OCI-LY7 (cell line): ENCODE results near the gene SREK1. TPM values are rescaled to one million over a fixed set of nuclear protein-coding genes. Genes with fewer than 3 reads are reported as not detected.

ENCODE experiments used
- BruUV-seq: library from RNA; stranded (reverse); fragments of 400-500 nt; replicated peaks from 2 replicates; lab custom pipeline; 2021; lab: Mats Ljungman, UMichigan
- CTCF ChIA-PET: fragments of 300-600 bp; sonication (Branson Sonifier 250); formaldehyde crosslinking; loops from one replicate; lab custom pipeline; 2022; ENCODE audit warnings: antibody characterized with exemption; ENCODE audit not compliant: unreplicated experiment; lab: Charles Lee
- POLR2A ChIA-PET: fragments of 300-600 bp; sonication (Branson Sonifier 250); formaldehyde crosslinking; loops from one replicate; lab custom pipeline; 2022; ENCODE audit warnings: antibody characterized with exemption; lab: Charles Lee
- DNase-seq: peaks from one replicate; pipeline ENCODE4 v3.0.0-alpha.2; 2015; ENCODE audit warnings: low spot score
- H2AFZ ChIP-seq: fragments of 200-600 bp; sonication (generic), shearing (Covaris generic); 2 replicates; pipeline ENCODE4 v1.6.1; 2014; ENCODE audit warnings: mild to moderate bottlenecking, antibody characterized with exemption, low read length, moderate library complexity
- H3K27ac ChIP-seq: fragments of 200-600 bp; sonication (generic); 2 replicates; pipeline ENCODE4 v1.5.1; 2014; ENCODE audit warnings: mixed run types, low read depth, mild to moderate bottlenecking, moderate library complexity, low read length, inconsistent platforms; ENCODE audit not compliant: poor library complexity, severe bottlenecking
- H3K36me3 ChIP-seq: fragments of 200-600 bp; sonication (generic); 2 replicates; pipeline ENCODE4 v1.6.1; 2014; ENCODE audit warnings: mild to moderate bottlenecking, antibody characterized with exemption, low read length, moderate library complexity, mixed read lengths; ENCODE audit not compliant: insufficient read depth
- H3K4me1 ChIP-seq: fragments of 200-600 bp; sonication (generic); 2 replicates; pipeline ENCODE4 v1.5.1; 2014; ENCODE audit warnings: mild to moderate bottlenecking, low read length; ENCODE audit not compliant: insufficient read depth, poor library complexity, severe bottlenecking
- H3K4me2 ChIP-seq: fragments of 200-600 bp; sonication (generic); 2 replicates; pipeline ENCODE4 v1.6.1; 2014; ENCODE audit warnings: mild to moderate bottlenecking, low read length
- H3K4me3 ChIP-seq: fragments of 200-600 bp; sonication (generic); 2 replicates; pipeline ENCODE4 v1.5.1; 2014; ENCODE audit warnings: mild to moderate bottlenecking, low read depth, low read length; ENCODE audit not compliant: poor library complexity, severe bottlenecking
- H3K79me2 ChIP-seq: fragments of 200-600 bp; sonication (generic); 2 replicates; pipeline ENCODE4 v1.6.1; 2016; ENCODE audit warnings: low read depth, mild to moderate bottlenecking, low read length, moderate library complexity, mixed read lengths; ENCODE audit not compliant: insufficient read depth
- H3K9me2 ChIP-seq: fragments of 200-600 bp; sonication (generic); 2 replicates; pipeline ENCODE4 v1.6.1; 2016; ENCODE audit warnings: mild to moderate bottlenecking, low read length, mixed read lengths; ENCODE audit not compliant: insufficient read depth
- H3K9me3 ChIP-seq: fragments of 200-600 bp; sonication (generic); 2 replicates; pipeline ENCODE4 v1.6.1; 2014; ENCODE audit warnings: mild to moderate bottlenecking, mixed run types, low read length, mixed read lengths
- H4K20me1 ChIP-seq: fragments of 200-600 bp; sonication (generic); 2 replicates; pipeline ENCODE4 v1.6.1; 2014; ENCODE audit warnings: mild to moderate bottlenecking, antibody characterized with exemption, low read length, moderate library complexity, mixed read lengths; ENCODE audit not compliant: insufficient read depth
- CTCF ChIP-seq: fragments of 200-600 bp; sonication (generic); conservative IDR thresholded peaks from 2 replicates; pipeline ENCODE4 v1.5.1; 2014; ENCODE audit warnings: mild to moderate bottlenecking, antibody characterized with exemption, low read length, moderate library complexity, mixed read lengths
- EZH2phosphoT487 ChIP-seq: fragments of 200-600 bp; sonication (generic); IDR thresholded peaks from 2 replicates; pipeline ENCODE4 v1.6.1; 2018; ENCODE audit warnings: low read depth, borderline replicate concordance, mild to moderate bottlenecking, mixed run types, antibody characterized with exemption, low read length, moderate library complexity, mixed read lengths
- intact Hi-C: fragments of 100-400 bp; cut with micrococcal nuclease; formaldehyde crosslinking; loops from one replicate; pipeline ENCODE4 v1.10.0; 2022; ENCODE audit not compliant: unreplicated experiment
- total RNA-seq, 2 experiments: library from RNA; depleted of rRNA in 1 of 2; stranded (reverse); fragments of >200 nt in 1 of 2; shearing (Covaris generic) in 1 of 2; gene quantifications; 2 replicates each; pipeline ENCODE4 v1.2.3, GENCODE V29; 2014 to 2022

SREK1 gene
- total RNA-seq, 2 experiments from 2014 or later: 95.1 to 101 TPM

GRCh38 chr5:66164044-66164790, 20.1 kb downstream of the SREK1 start:
- Histone ChIP-seq H3K4me2 (no peak overlapping the region), H3K27ac (no peak overlapping the region), H4K20me1 (no peaks in the 10 kb centered on the region), H3K9me2 (no peaks in the 10 kb centered on the region), H3K4me3 (no peak overlapping the region), H3K36me3 (peaks cover 96% of the 10 kb centered on the region), H3K9me3 (no peaks in the 10 kb centered on the region), H3K4me1 (peaks cover 22% of the 10 kb centered on the region), H2AFZ (no peak overlapping the region), H3K79me2 (no peaks in the 10 kb centered on the region)
- no TSS peak for BruUV-seq
- ChIA-PET CTCF (no interaction called here), POLR2A (interaction anchor here (0.6 to 2.0 kb wide), 12 partner anchors 11 to 600 kb away, joined by 3 to 7 read pairs (median 4); no protein-coding TSS in a partner anchor)
- no peak for DNase-seq
- intact Hi-C loops: no loop called here
- TF ChIP-seq EZH2phosphoT487 (no peak), CTCF (no peak)

GRCh38 chr5:66168226-66168625, 24.1 kb downstream of the SREK1 start:
- H3K9me3 ChIP-seq: no peaks in the 10 kb centered on the region
- H4K20me1 ChIP-seq: no peaks in the 10 kb centered on the region
- intact Hi-C loops: no loop called here
- H3K4me2 ChIP-seq: no peak overlapping the region
- peaks cover 86% of the 10 kb centered on the region for H3K36me3 ChIP-seq
- TF ChIP-seq CTCF (no peak), EZH2phosphoT487 (no peak)
- ChIA-PET CTCF (no interaction called here), POLR2A (interaction anchor here (0.6 to 1.4 kb wide), 5 partner anchors 9 to 244 kb away, joined by 3 to 5 read pairs (median 3); no protein-coding TSS in a partner anchor)
- no peaks in the 10 kb centered on the region for H3K9me2 ChIP-seq
- H3K79me2 ChIP-seq: peaks cover 17% of the 10 kb centered on the region; the same call in 1 of the 2 replicates
- H3K4me3 ChIP-seq: no peak overlapping the region
- no peak for DNase-seq
- H3K4me1 ChIP-seq: peaks cover 50% of the 10 kb centered on the region
- BruUV-seq: no TSS peak
- no peak overlapping the region for H3K27ac ChIP-seq
- no peak overlapping the region for H2AFZ ChIP-seq

- peak; percentile 54 for DNase-seq
- Histone ChIP-seq H3K9me2 (no peaks in the 10 kb centered on the region), H3K79me2 (peaks cover 27% of the 10 kb centered on the region; the same call in 1 of the 2 replicates), H3K36me3 (peaks cover 86% of the 10 kb centered on the region), H3K4me2 (peak overlapping the region; percentile 31), H2AFZ (no peak overlapping the region), H3K27ac (peak overlapping the region; percentile 50), H3K4me1 (peaks cover 50% of the 10 kb centered on the region), H4K20me1 (no peaks in the 10 kb centered on the region), H3K9me3 (no peaks in the 10 kb centered on the region), H3K4me3 (no peak overlapping the region)
- TF ChIP-seq EZH2phosphoT487: no peak
- TF ChIP-seq CTCF: no peak
- ChIA-PET CTCF (no interaction called here), POLR2A (interaction anchor here (0.5 to 1.4 kb wide), 5 partner anchors 11 to 689 kb away, joined by 3 to 6 read pairs (median 3); no protein-coding TSS in a partner anchor)
- BruUV-seq: no TSS peak
- intact Hi-C loops: no loop called here
Measured at GRCh38 chr5:66169534-66169933, 25.4 kb downstream of the SREK1 start.
